Gastrocnemius medialis (tissue), 4 donors: Measurements from ENCODE around the gene NFU1. TPM values are rescaled to one million over a fixed set of nuclear protein-coding genes. Genes with fewer than 3 reads are reported as not detected.

Experiments
- ATAC-seq, 2 donors: fragments of 150-250 bp; one replicate each; pipeline ENCODE4 v1.9.1; 2016
- DNase-seq, 2 donors: peaks; one replicate each; pipeline ENCODE4 v3.0.0-alpha.2; 2019
- H3K27ac ChIP-seq, 4 donors: fragments of 200-600 bp; sonication (generic); 1 replicate in 1 of 4; 2 replicates in 3 of 4; pipeline ENCODE4 v1.5.1; 2016 to 2018; ENCODE audit warnings: mild to moderate bottlenecking in 2 of 4, moderate library complexity in 1 of 4
- H3K27me3 ChIP-seq, 3 donors: fragments of 200-600 bp; sonication (generic) in 2 of 3; 1 replicate in 1 of 3; 2 replicates in 2 of 3; pipeline versions ENCODE4 v1.5.1 to v1.6.0; 2016 to 2019; ENCODE audit warnings: mild to moderate bottlenecking in 1 of 3, moderate library complexity in 1 of 3
- H3K36me3 ChIP-seq, 2 donors: fragments of 200-600 bp; sonication (generic) in 1 of 2; one replicate each; pipeline ENCODE4 v1.5.1; 2017 to 2018
- H3K4me1 ChIP-seq, 2 donors: fragments of 200-600 bp; sonication (generic) in 1 of 2; one replicate each; pipeline ENCODE4 v1.5.1; 2016 to 2017; ENCODE audit warnings: mild to moderate bottlenecking in 2 of 2
- H3K4me3 ChIP-seq, 4 donors: fragments of 200-600 bp; sonication (generic) in 3 of 4; 1 replicate in 1 of 4; 2 replicates in 3 of 4; pipeline ENCODE4 v1.5.1; 2016 to 2019; ENCODE audit warnings: mild to moderate bottlenecking in 2 of 4
- H3K9me3 ChIP-seq, 3 donors: fragments of 200-600 bp; sonication (generic) in 2 of 3; 1 replicate in 1 of 3; 2 replicates in 2 of 3; pipeline ENCODE4 v1.5.1; 2016 to 2019
- CTCF ChIP-seq, 5 experiments: fragments of 450-650 bp in 3 of 5; fragments of 200-600 bp in 2 of 5; sonication (generic) in 2 of 5; IDR thresholded peaks in 4 of 5; conservative IDR thresholded peaks in 1 of 5; 1 replicate in 4 of 5; 2 replicates in 1 of 5; pipeline ENCODE4 v1.5.1; 2016 to 2019; ENCODE audit warnings: antibody characterized with exemption in 5 of 5, mild to moderate bottlenecking in 3 of 5, moderate library complexity in 3 of 5
- POLR2A ChIP-seq, 2 donors: fragments of 450-650 bp; IDR thresholded peaks; one replicate each; pipeline ENCODE4 v1.6.1; 2017; ENCODE audit warnings: antibody characterized with exemption in 2 of 2, mild to moderate bottlenecking in 2 of 2, moderate library complexity in 2 of 2
- in situ Hi-C, 4 donors: fragments of 200-750 bp; cut with MboI; loops; one replicate each; pipeline versions ENCODE4 v1.15.0 to v1.8.0; 2017; ENCODE audit warnings: low sequenced_read_pairs in 4 of 4
- intact Hi-C: fragments of 100-400 bp; cut with DNase I; formaldehyde crosslinking; loops from one replicate; pipeline ENCODE4 v1.15.1; 2023; ENCODE audit warnings: low total_unique reads
- total RNA-seq, 4 donors: library from RNA; depleted of rRNA; stranded (reverse); fragments of >200 nt; gene quantifications; one replicate each; pipeline versions ENCODE4 v1.1.0 to v1.2.3, GENCODE V29; 2016

The NFU1 gene
- total RNA-seq, 4 donors from 2014 or later = 41.4 to 73.1 (median 68.1) TPM

- intact Hi-C loops = loop anchor here (1.0 to 10.0 kb wide), 3 partner anchors 49 to 1133 kb away; partner anchors contain the start of genes AAK1, NFU1 and PPP3R1
Observed at GRCh38 chr2:69387770-69388481, 49.3 kb downstream of the NFU1 start.

DNA sequence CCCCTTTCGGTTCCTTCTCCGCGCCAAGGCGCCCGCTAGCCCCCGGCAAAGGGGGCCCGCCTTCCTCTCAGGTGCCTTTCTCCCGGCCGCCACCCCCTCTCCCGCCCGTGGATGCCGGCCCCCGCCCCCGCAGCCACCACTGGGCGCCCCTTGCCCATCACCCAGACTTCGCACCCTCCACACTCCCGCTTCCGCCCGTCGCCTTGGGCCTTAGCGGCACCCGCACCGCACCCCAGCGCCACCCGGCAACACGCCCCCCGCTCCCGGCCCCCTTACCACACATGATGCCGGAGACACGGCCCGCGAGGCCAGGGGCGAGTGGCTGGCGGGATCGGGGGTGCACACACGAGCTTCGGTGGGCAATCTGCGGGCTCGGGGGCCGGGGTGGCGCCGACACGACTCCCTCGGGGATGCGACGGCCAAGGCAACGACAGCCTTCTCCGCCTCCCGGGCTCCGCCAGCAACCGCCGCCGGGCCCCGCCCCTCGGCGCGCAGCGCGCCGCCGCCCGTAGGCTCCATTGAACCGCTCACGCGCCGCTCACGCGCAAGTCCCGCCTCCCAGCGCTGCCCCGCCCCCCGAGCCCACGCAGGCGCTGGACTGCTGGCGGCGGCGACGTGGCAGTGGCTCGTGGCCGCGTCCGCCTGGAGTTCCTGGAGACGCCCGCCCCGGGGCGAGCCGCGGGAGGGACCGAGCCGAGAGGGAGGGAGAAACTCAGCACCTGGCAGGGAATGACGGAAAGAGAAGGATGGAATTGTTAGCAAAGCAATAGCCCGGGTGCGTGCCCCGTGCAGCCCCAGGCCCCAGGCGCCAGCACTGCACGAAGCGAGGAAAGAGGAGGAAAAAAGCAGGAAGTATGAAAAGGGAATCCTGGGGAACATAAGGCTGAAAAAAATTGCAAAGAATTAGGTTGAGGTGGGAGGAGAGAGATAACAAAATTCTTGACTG, 50.2 kb downstream of the NFU1 start, which contains the start of gene GFPT1:
GFPT1 (minus strand) TSS at position 439 of the 946 bp plus-strand sequence; CDS start at position 283, 156 bp downstream.
- peaks cover 18 to 21% of the 10 kb centered on the region in 2 donors for H3K4me1 ChIP-seq
- intact Hi-C loops = loop anchor here (1.0 to 10.0 kb wide), 3 partner anchors 50 to 1132 kb away; partner anchors contain the start of genes AAK1, NFU1 and PPP3R1
- no peaks in the 10 kb centered on the region for H3K27me3 ChIP-seq
- H3K27ac ChIP-seq = peak within 1 kb of the TSS; percentile 80 to 83 (median 82)
- H3K9me3 ChIP-seq = no peaks in the 10 kb centered on the region
- in situ Hi-C loops = no loop called here
- peak within 1 kb of the TSS; percentile 77 to 93 (median 81) for H3K4me3 ChIP-seq
- H3K36me3 ChIP-seq = no peaks in the 10 kb centered on the region
- peak; percentile 93 to 95 for ATAC-seq
- TF ChIP-seq POLR2A (IDR thresholded peaks at IDR 0.05) = peak; percentile 71 to 79
- TF ChIP-seq CTCF (IDR thresholded peaks at IDR 0.05 in 4 of 5, conservative IDR thresholded peaks at IDR 0.05 in 1 of 5) = no peak
- peak; percentile 86 to 91 for DNase-seq

More at GRCh38 chr2:69387770-69388481, 49.3 kb downstream of the NFU1 start:
- Histone ChIP-seq H3K27me3 (no peaks in the 10 kb centered on the region), H3K36me3 (no peaks in the 10 kb centered on the region), H3K4me1 (peaks cover 18 to 21% of the 10 kb centered on the region in 2 donors), H3K4me3 (peak overlapping the region; percentile 77 to 93 (median 81)), H3K27ac (peak overlapping the region; percentile 80 to 83 (median 82)), H3K9me3 (no peaks in the 10 kb centered on the region)
- ATAC-seq = peak in 1 of 2 donors; percentile 1
- no peak for TF ChIP-seq POLR2A (IDR thresholded peaks at IDR 0.05)
- TF ChIP-seq CTCF (IDR thresholded peaks at IDR 0.05 in 4 of 5, conservative IDR thresholded peaks at IDR 0.05 in 1 of 5) = no peak
- DNase-seq = no peak
- in situ Hi-C loops = no loop called here

GRCh38 chr2:69386360-69386759, 50.9 kb downstream of the NFU1 start:
- peak overlapping the region; percentile 80 to 83 (median 82) for H3K27ac ChIP-seq
- peaks cover 18 to 21% of the 10 kb centered on the region in 2 donors for H3K4me1 ChIP-seq

More at GRCh38 chr2:69386360-69386759, 50.9 kb downstream of the NFU1 start:
- Histone ChIP-seq H3K36me3 (no peaks in the 10 kb centered on the region), H3K27me3 (no peaks in the 10 kb centered on the region), H3K4me3 (peak overlapping the region; percentile 70 to 93 (median 81)), H3K9me3 (no peaks in the 10 kb centered on the region)
- TF ChIP-seq CTCF (IDR thresholded peaks at IDR 0.05 in 4 of 5, conservative IDR thresholded peaks at IDR 0.05 in 1 of 5) (no peak), POLR2A (IDR thresholded peaks at IDR 0.05) (no peak)
- intact Hi-C loops = loop anchor here (5.0 to 10.0 kb wide), 2 partner anchors 256 to 1132 kb away; partner anchors contain the start of genes AAK1 and PPP3R1
- DNase-seq = no peak
- in situ Hi-C loops = no loop called here
- no peak for ATAC-seq
